Body of pancreas (tissue), 4 donors: ENCODE data around the gene BANP. TPM values are rescaled to one million over a fixed set of nuclear protein-coding genes. Genes with fewer than 3 reads are reported as not detected.

Source experiments
- ATAC-seq: fragments of 150-250 bp; one replicate; pipeline ENCODE4 v1.9.1; 2016
- DNase-seq, 4 donors: peaks; one replicate each; pipeline ENCODE4 v3.0.0-alpha.2; 2019
- H3K27ac ChIP-seq, 4 donors: fragments of 200-600 bp; sonication (generic); 1 replicate in 3 of 4; 2 replicates in 1 of 4; pipeline versions ENCODE4 v1.5.1 to v1.6.1; 2016 to 2019; ENCODE audit warnings: mild to moderate bottlenecking in 1 of 4, mixed read lengths in 1 of 4, moderate library complexity in 1 of 4
- H3K27me3 ChIP-seq, 2 donors: fragments of 200-600 bp; sonication (generic); one replicate each; pipeline ENCODE4 v1.6.0; 2016; ENCODE audit warnings: mild to moderate bottlenecking in 1 of 2
- H3K36me3 ChIP-seq, 2 donors: fragments of 200-600 bp; sonication (generic); replicated peaks in 1 of 2; 2 replicates each; pipeline ENCODE4 v1.5.1; 2016; ENCODE audit warnings: low read depth in 2 of 2; ENCODE audit not compliant: insufficient read depth in 1 of 2
- H3K4me1 ChIP-seq: fragments of 200-600 bp; sonication (generic); one replicate; pipeline ENCODE4 v1.6.0; 2016
- H3K4me3 ChIP-seq, 2 donors: fragments of 200-600 bp; sonication (generic); 1 replicate in 1 of 2; 2 replicates in 1 of 2; pipeline ENCODE4 v1.5.1; 2016 to 2019
- H3K9me3 ChIP-seq, 3 donors: fragments of 200-600 bp; sonication (generic); 1 replicate in 2 of 3; 2 replicates in 1 of 3; pipeline ENCODE4 v1.5.1; 2016
- CTCF ChIP-seq, 7 experiments: fragments of 450-650 bp in 4 of 7; fragments of 200-600 bp in 3 of 7; sonication (generic) in 3 of 7; IDR thresholded peaks; one replicate each; pipeline ENCODE4 v1.5.1; 2016 to 2019; ENCODE audit warnings: antibody characterized with exemption in 7 of 7
- POLR2A ChIP-seq, 3 donors: fragments of 450-650 bp; IDR thresholded peaks; one replicate each; pipeline ENCODE4 v1.6.1; 2016; ENCODE audit warnings: antibody characterized with exemption in 3 of 3, mild to moderate bottlenecking in 2 of 3
- WGBS, 2 donors: methylation state at CpG; one replicate each; pipeline ENCODE4 v1.1.5; 2017; 5-methylcytosine and 5-hydroxymethylcytosine counted together
- intact Hi-C: fragments of 100-400 bp; cut with DNase I; formaldehyde crosslinking; loops from one replicate; pipeline ENCODE4 v1.15.1; 2023
- total RNA-seq, 2 donors: library from RNA; depleted of rRNA; stranded (reverse); fragments of >200 nt; gene quantifications; one replicate each; pipeline ENCODE4 v1.1.0, GENCODE V29; 2016

Gene BANP
- total RNA-seq, 2 donors from 2014 or later = 19.1 to 20.2 TPM

DNA sequence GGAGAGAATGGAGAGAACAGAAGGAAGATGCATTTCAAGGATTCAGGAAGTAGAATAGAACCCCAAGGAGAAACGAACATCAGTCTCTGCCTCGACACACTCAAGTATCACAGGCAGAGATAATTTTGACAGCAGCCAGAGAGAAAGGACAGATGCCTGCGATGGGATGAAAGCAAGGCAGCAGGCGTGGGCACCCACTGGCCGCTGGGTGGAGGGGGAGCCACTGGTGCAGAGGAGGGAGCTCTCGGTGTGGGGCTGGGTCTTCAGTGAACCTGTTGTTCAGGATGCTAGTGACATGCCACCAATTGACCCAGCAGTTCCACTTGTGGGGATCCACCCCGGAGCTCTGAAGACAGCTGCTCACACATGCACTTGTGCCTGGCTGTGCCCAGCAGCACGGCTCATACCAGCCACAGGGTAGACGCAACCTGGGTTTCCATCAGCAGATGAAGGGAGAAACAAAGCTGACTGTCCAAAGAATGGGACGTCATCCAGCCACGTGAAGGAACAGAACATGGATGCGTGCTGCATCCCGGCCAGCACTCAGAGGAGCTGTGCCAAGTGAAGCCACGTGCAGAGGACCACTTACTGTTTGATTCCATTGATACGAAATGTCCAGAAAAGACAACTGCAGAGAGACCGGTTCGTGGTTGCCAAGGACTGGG lies 127.0 kb downstream of the BANP start:
- DNase-seq = no peak
- Histone ChIP-seq H3K27me3 (no peaks in the 10 kb centered on the region), H3K36me3 (peaks cover under 1 to 3% of the 10 kb centered on the region in 2 donors), H3K27ac (no peak overlapping the region), H3K4me1 (no peaks in the 10 kb centered on the region), H3K4me3 (no peak overlapping the region), H3K9me3 (no peaks in the 10 kb centered on the region)
- intact Hi-C loops = no loop called here
- TF ChIP-seq CTCF (IDR thresholded peaks at IDR 0.05) (no peak), POLR2A (IDR thresholded peaks at IDR 0.05) (no peak)
- WGBS, 2 donors = 95% methylated on average over 13 to 17 of the region's 17 CpGs
- ATAC-seq = no peak

DNA sequence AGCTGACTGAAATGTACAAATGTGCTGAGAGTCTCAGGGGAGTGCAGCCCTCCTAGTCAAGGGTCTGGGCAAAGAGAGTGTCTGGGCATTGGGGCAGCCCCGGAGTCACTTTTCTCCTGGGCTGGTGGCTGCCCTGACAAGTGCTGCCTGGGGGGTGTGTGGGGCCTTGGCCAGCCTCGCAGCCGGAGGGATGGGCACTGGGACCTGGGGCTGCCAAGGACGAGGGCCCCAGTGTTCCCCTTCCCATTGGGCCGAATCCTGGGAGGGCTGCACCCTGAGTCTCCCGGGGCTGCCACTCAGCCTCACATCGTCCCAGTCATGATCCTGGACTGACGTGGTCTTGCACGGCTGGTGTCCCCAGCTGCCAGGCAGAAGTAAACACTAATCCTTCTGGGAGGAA lies 132.3 kb downstream of the BANP start:
- intact Hi-C loops = no loop called here
- 78 to 85% methylated on average over 3 to 9 of the region's 9 CpGs for WGBS, 2 donors

GRCh38 chr16:88084881-88085280 lies 133.6 kb downstream of the BANP start:
- no peaks in the 10 kb centered on the region for H3K36me3 ChIP-seq
- no peak overlapping the region for H3K27ac ChIP-seq
- DNase-seq = no peak
- intact Hi-C loops = no loop called here
- TF ChIP-seq POLR2A (IDR thresholded peaks at IDR 0.05) = no peak
- ATAC-seq = no peak
- no peaks in the 10 kb centered on the region for H3K27me3 ChIP-seq
- no peaks in the 10 kb centered on the region for H3K4me1 ChIP-seq
- H3K9me3 ChIP-seq = no peaks in the 10 kb centered on the region
- 76 to 84% methylated on average over 3 of the region's 3 CpGs for WGBS, 2 donors
- no peak overlapping the region for H3K4me3 ChIP-seq

More for the DNA sequence above, 132.3 kb downstream of the BANP start:
- H3K4me3 ChIP-seq = no peak overlapping the region
- TF ChIP-seq POLR2A (IDR thresholded peaks at IDR 0.05) (no peak), CTCF (IDR thresholded peaks at IDR 0.05) (no peak)
- no peaks in the 10 kb centered on the region for H3K27me3 ChIP-seq
- DNase-seq (no peak), ATAC-seq (no peak)
- no peaks in the 10 kb centered on the region for H3K36me3 ChIP-seq
- no peaks in the 10 kb centered on the region for H3K4me1 ChIP-seq
- no peak overlapping the region for H3K27ac ChIP-seq
- H3K9me3 ChIP-seq = no peaks in the 10 kb centered on the region

DNA sequence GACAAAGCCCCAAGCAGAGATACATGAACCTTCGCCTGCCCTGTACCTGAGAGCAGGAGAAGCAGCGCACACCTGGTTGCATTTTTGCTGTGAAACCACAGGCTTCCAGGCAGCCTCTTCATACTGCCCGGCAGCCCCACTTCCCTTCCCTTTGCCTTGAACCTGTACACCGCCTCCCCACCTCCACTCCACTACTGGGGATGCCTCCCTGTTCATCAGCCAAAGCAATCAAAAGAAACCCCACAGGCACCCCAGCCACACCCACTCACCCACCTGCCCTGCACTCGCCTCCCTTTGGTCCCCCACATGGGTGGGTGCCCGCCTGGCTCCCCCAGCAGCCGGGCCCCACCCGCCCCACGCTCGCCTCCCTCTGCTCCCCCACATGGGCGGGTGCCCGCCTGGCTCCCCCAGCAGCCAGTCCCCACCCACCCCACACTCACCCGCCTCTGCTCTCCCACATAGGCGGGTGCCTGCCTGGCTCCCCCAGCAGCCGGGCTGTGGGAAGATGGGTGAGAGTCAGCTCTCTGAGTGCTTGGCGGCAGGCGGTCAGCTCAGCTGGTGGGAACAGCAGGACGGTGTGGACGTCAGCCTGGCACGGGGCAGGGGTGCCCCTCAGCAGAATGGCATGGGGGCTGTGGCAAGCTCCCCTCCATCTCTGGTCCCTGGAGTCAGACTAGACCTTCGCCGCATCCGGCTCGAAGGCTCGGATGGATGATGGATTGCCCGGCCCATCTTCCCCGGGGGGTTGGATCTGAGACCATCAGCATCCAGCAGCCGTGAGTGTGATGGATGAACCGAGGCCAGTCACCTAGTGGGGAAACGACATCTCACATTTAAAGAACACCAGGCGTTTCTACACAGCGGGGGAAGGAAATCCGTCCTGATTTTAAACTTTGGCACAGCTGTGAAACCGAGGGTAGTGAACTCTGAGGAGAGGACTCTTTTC lies 135.6 kb downstream of the BANP start:
- H3K9me3 ChIP-seq = no peaks in the 10 kb centered on the region
- no peaks in the 10 kb centered on the region for H3K36me3 ChIP-seq
- no peaks in the 10 kb centered on the region for H3K4me1 ChIP-seq
- no peak overlapping the region for H3K27ac ChIP-seq
- no peak for DNase-seq
- 80 to 90% methylated on average over 23 to 34 of the region's 34 CpGs for WGBS, 2 donors
- H3K27me3 ChIP-seq = no peaks in the 10 kb centered on the region
- ATAC-seq = no peak
- intact Hi-C loops = no loop called here
- TF ChIP-seq POLR2A (IDR thresholded peaks at IDR 0.05) = no peak
- no peak for TF ChIP-seq CTCF (IDR thresholded peaks at IDR 0.05)
- no peak overlapping the region for H3K4me3 ChIP-seq

- Histone ChIP-seq H3K9me3 (no peaks in the 10 kb centered on the region), H3K4me1 (no peaks in the 10 kb centered on the region), H3K36me3 (no peaks in the 10 kb centered on the region), H3K27me3 (no peaks in the 10 kb centered on the region), H3K4me3 (no peak overlapping the region), H3K27ac (no peak overlapping the region)
- intact Hi-C loops = no loop called here
- no peak for DNase-seq
- ATAC-seq = no peak
- no peak for TF ChIP-seq POLR2A (IDR thresholded peaks at IDR 0.05)
- no peak for TF ChIP-seq CTCF (IDR thresholded peaks at IDR 0.05)
- 86 to 87% methylated on average over 8 to 16 of the region's 16 CpGs for WGBS, 2 donors
Measured at GRCh38 chr16:88087517-88087877, 136.3 kb downstream of the BANP start.
